Stimulated activated CD4-positive, alpha-beta T cell treated with anti-CD3 and anti-CD28 coated beads, Interleukin-1b, Interleukin-23, amount 100 ng/mL, for 1 hour (primary cell): ENCODE measurements around the gene APBA3.

Experiments
- DNase-seq, 2 donors: peaks; one replicate each; pipeline ENCODE4 v3.0.0-alpha.2; 2020; ENCODE audit warnings: low read depth in 2 of 2

The APBA3 gene

GRCh38 chr19:3761382-3762129 lies at the start of gene APBA3:
APBA3 (minus strand) TSS chr19:3761692; CDS start chr19:3760264, 1,428 bp downstream.
- DNase-seq = peak; percentile 91 to 95

- DNase-seq = no peak
Observed at GRCh38 chr19:3810708-3811355, 49.3 kb upstream of the APBA3 start.

- DNase-seq = no peak
Observed at GRCh38 chr19:3809881-3810707, 48.6 kb upstream of the APBA3 start.

GRCh38 chr19:3808420-3809143 lies 47.1 kb upstream of the APBA3 start:
- no peak for DNase-seq

GRCh38 chr19:3807574-3808354 lies 46.3 kb upstream of the APBA3 start:
- DNase-seq = no peak

GRCh38 chr19:3807131-3807480 lies 45.6 kb upstream of the APBA3 start:
- DNase-seq = no peak

GRCh38 chr19:3805859-3806258 lies 44.4 kb upstream of the APBA3 start:
- DNase-seq = no peak

- no peak for DNase-seq
Observed at GRCh38 chr19:3804429-3804828, 42.9 kb upstream of the APBA3 start.

GRCh38 chr19:3803986-3804385 lies 42.5 kb upstream of the APBA3 start:
- no peak for DNase-seq

- no peak for DNase-seq
Observed at GRCh38 chr19:3803114-3803888, 41.8 kb upstream of the APBA3 start.

- peak in 1 of 2 donors; percentile 25 for DNase-seq
Observed at GRCh38 chr19:3801412-3802096, 40.1 kb upstream of the APBA3 start.

- DNase-seq = no peak
Observed at GRCh38 chr19:3800996-3801395, 39.5 kb upstream of the APBA3 start.

GRCh38 chr19:3798137-3798536 lies 36.6 kb upstream of the APBA3 start:
- DNase-seq = no peak

GRCh38 chr19:3796358-3796757 lies 34.9 kb upstream of the APBA3 start:
- DNase-seq = no peak

GRCh38 chr19:3793799-3794198 lies 32.3 kb upstream of the APBA3 start:
- no peak for DNase-seq

- DNase-seq = no peak
Observed at GRCh38 chr19:3792114-3792513, 30.6 kb upstream of the APBA3 start.

- DNase-seq = no peak
Observed at GRCh38 chr19:3790941-3791340, 29.4 kb upstream of the APBA3 start.

GRCh38 chr19:3790209-3790734 lies 28.8 kb upstream of the APBA3 start:
- no peak for DNase-seq

GRCh38 chr19:3788996-3789778 lies 27.7 kb upstream of the APBA3 start:
- no peak for DNase-seq
